GM18526 (cell line): ENCODE results near the gene CCDC27.

Experiments
- POLR2A ChIP-seq: IDR thresholded peaks from 3 replicates; pipeline ENCODE4 v1.6.1; 2011; ENCODE audit not compliant: insufficient read length; ENCODE audit errors: extremely low read depth

CCDC27 gene

DNA sequence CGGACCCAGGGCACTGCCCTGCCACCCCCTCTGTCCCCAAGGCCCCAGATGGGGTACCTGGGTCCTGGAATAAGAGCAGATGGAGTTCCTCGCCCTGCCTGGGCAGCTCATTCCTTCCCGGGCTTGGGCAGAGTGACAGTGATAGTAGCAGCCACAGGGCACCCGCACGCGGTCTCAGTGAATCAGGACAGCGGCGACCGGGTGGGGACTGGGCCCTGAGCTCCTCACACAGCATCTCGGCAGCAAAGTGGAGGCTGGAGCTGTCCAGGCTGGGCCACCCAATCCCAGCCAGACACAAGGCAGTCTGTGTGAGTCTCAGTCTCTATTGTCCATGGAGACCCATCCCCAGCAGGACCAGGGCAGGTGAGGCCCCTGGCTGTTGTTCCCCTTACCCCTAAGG lies 37.4 kb upstream of the CCDC27 start:
- TF ChIP-seq POLR2A = no peak

DNA sequence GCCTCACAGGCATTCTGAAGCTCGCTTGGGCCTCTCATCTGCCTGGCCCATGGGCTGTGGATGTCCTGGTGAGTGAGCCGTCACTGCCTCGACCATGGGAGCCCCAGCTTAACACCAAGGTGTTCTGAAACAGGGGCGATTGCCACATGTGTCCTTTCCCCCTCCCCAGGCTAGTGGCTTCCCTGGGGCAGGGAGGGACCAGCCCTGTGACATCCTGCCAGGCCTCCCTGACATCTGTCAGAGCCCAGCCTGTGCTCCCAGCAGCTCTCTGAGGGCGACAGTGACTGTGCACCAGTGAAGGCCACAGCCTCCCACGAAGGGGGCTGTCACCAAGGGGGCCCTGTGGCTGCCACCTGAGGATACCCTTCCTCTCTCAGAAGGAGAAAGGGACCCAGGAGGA lies 35.9 kb upstream of the CCDC27 start:
- no peak for TF ChIP-seq POLR2A

- no peak for TF ChIP-seq POLR2A
Observed at GRCh38 chr1:3717041-3717714, 35.1 kb upstream of the CCDC27 start.

GRCh38 chr1:3717715-3718601 lies 34.3 kb upstream of the CCDC27 start:
- no peak for TF ChIP-seq POLR2A

DNA sequence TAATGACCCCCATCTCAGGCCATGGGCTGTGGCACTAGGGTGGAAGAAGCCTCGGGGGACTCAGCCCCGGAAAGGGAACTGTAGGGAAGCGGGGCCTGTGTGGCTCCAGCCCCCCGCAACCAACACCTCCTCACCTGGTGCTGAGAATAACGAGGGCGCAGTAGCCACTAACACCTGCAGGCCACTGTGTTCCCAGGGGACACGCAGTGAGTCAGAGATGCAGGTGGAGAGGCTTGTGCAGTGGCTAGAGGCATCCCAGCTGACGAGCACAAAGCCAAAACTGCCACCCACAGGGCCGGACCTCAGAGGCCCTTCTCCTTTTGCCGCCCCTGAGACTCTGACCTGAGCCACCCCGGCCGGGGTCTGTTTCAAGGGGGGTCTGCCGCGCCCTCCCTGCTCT lies 33.5 kb upstream of the CCDC27 start:
- TF ChIP-seq POLR2A = no peak

GRCh38 chr1:3721955-3722465 lies 30.2 kb upstream of the CCDC27 start:
- TF ChIP-seq POLR2A = no peak

DNA sequence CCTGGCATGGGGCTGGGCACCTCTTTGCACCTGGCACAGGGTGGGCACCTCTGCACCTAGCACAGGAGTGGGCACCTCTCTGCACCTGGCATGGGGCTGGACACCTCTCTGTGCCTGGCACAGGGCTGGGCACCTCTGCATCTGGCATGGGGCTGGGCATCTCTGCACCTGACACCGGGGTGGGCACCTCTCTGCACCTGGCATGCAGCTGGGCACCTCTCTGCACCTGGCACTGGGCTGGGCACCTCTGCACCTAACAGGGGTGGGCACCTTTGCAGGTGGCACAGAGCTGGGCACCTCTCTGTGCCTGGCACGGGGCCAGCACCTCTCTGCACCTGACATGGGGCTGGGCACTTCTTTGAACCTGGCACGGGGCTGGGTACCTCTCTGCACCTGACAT lies 29.4 kb upstream of the CCDC27 start:
- no peak for TF ChIP-seq POLR2A

DNA sequence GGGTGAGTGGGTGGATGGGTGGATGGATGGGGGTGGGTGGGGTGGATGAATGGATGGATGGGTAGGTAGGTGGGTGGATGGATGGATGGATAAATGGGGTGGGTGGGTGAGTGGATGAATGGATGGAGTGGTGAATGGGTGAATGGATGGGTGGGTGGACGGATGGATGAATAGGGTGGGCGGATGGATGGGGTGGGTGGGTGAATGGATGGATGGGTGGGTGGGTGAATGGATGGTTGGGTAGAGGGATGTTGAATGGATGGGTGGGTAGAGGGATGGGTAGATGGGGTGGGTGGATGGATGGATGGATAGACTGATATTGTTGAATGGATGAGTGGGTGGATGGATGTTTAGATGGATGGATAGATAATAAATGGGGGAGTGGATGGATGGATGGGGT lies 26.9 kb upstream of the CCDC27 start:
- no peak for TF ChIP-seq POLR2A

- no peak for TF ChIP-seq POLR2A
Observed at GRCh38 chr1:3727042-3727824, 25.0 kb upstream of the CCDC27 start.

DNA sequence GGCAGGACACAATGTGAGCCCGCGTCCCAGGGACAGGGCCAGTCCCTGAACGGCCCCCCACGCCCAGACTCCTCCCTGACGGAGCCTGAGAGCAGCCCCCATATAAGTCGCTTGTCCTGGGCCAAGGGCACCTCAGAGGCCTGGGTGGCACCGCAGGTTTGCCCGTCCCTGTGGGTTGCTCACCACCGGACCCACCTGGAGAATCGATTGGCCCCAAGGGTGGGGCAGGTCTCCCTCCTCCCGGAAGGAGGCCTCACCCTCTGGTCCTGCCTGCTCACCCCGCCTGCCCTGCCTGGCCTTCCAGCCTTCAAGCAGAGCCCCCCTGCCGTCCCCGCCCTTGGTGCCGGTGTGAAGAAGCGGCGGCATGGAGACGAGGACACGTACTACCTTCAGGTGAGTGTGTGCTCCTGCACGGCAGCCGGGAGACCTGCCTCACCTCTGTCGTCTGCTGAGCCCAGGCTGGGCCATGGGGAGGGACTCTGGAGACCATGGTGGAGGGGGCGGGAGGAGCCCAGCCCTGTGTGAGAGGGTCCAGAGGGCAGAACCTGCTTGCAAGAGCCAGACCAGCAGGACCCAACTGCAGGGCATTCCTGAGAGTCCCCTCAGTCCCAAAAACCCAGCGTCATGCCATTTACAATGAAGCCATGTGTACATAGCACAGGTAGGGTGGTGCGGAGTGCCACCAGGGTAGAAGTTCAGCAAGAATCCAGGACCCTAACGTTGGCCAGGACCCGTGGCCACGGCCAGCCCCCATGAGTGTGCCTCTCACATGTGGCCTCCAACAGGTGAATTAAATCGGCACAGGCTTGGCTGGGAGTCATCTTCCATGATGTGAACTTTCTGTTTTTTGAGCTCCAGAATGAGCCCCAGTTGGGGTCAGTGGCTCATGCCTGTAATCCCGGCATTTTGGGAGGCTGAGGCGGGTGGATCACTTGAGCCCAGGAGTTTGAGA lies 24.1 kb upstream of the CCDC27 start:
- TF ChIP-seq POLR2A = no peak

- TF ChIP-seq POLR2A = no peak
Observed at GRCh38 chr1:3729594-3730542, 22.4 kb upstream of the CCDC27 start.

DNA sequence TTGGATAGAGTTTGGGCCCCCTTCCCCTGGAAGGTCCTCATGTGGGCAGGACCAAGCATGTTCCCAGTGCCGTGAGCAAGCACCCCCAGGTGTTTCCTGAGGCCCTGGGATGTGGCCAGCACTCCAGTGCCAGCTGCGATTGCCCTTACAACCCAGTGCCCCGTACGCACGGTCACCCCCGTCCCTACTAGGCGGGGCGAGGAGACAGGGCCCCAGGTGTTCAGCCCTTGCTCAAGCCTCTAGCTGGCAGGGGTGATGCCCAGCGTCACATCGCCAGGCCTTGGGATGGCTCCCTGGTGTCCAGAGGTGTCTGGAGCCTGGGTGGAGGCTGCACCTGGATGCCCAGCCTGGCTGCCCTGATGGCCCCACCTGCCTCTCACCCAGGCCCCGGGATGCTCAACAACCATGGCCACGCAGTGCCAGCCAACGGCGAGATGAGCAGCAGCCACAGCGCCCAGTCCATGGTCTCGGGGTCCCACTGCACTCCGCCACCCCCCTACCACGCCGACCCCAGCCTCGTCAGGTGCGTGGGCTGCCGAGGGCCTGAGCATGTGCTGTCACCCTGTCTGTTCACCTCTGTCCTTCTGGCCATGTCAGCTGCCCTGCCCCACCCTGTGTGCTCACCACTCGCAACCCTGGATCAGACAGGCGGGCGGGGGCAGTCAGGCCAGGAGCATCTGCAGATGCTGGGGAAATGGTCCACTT lies 21.6 kb upstream of the CCDC27 start:
- no peak for TF ChIP-seq POLR2A
